Stimulated activated CD4-positive, alpha-beta T cell treated with anti-CD3 and anti-CD28 coated beads, Interleukin-4, amount 100 ng/mL, for 4 hours (primary cell): ENCODE measurements around the gene CNTNAP2.

ENCODE experiments used
- DNase-seq, 2 experiments: peaks; one replicate each; pipeline ENCODE4 v3.0.0-alpha.2; 2020

CNTNAP2 gene

GRCh38 chr7:146922782-146923181 is 806.2 kb downstream of the CNTNAP2 start:
- no peak for DNase-seq

- no peak for DNase-seq
These were observed 810.2 kb downstream of the CNTNAP2 start for GRCh38 chr7:146926841-146927240.

GRCh38 chr7:146937836-146938235 is 821.2 kb downstream of the CNTNAP2 start:
- no peak for DNase-seq

- no peak for DNase-seq
These were observed 826.9 kb downstream of the CNTNAP2 start for GRCh38 chr7:146943483-146943882.

GRCh38 chr7:146948703-146949102 is 832.1 kb downstream of the CNTNAP2 start:
- DNase-seq, result no peak

GRCh38 chr7:146956321-146956720 is 839.7 kb downstream of the CNTNAP2 start:
- DNase-seq, result no peak

- no peak for DNase-seq
These were observed 840.3 kb downstream of the CNTNAP2 start for GRCh38 chr7:146956853-146957252.

- DNase-seq, result no peak
These were observed 844.3 kb downstream of the CNTNAP2 start for GRCh38 chr7:146960773-146961391.

- no peak for DNase-seq
These were observed 845.0 kb downstream of the CNTNAP2 start for GRCh38 chr7:146961617-146962016.

GRCh38 chr7:146966274-146966673 is 849.7 kb downstream of the CNTNAP2 start:
- no peak for DNase-seq

GRCh38 chr7:146982482-146982881 is 865.9 kb downstream of the CNTNAP2 start:
- DNase-seq, result no peak

GRCh38 chr7:146991596-146991995 is 875.0 kb downstream of the CNTNAP2 start:
- DNase-seq, result no peak

GRCh38 chr7:146993764-146994163 is 877.2 kb downstream of the CNTNAP2 start:
- no peak for DNase-seq

GRCh38 chr7:147008530-147008929 is 891.9 kb downstream of the CNTNAP2 start:
- no peak for DNase-seq

GRCh38 chr7:147012666-147013065 is 896.1 kb downstream of the CNTNAP2 start:
- DNase-seq, result no peak

GRCh38 chr7:147013825-147014224 is 897.2 kb downstream of the CNTNAP2 start:
- DNase-seq, result no peak

- DNase-seq, result no peak
These were observed 897.8 kb downstream of the CNTNAP2 start for GRCh38 chr7:147014286-147014955.

GRCh38 chr7:147015999-147016398 is 899.4 kb downstream of the CNTNAP2 start:
- DNase-seq, result no peak

GRCh38 chr7:147022056-147022455 is 905.5 kb downstream of the CNTNAP2 start:
- no peak for DNase-seq

- no peak for DNase-seq
These were observed 906.8 kb downstream of the CNTNAP2 start for GRCh38 chr7:147023440-147023839.

GRCh38 chr7:147029953-147030352 is 913.4 kb downstream of the CNTNAP2 start:
- no peak for DNase-seq

GRCh38 chr7:147033641-147034040 is 917.0 kb downstream of the CNTNAP2 start:
- DNase-seq, result no peak

- DNase-seq, result no peak
These were observed 924.8 kb downstream of the CNTNAP2 start for GRCh38 chr7:147041438-147041837.

- no peak for DNase-seq
These were observed 928.3 kb downstream of the CNTNAP2 start for GRCh38 chr7:147044941-147045340.

GRCh38 chr7:147047696-147048095 is 931.1 kb downstream of the CNTNAP2 start:
- DNase-seq, result no peak
